ENCODE data around the gene MRPS15. TPM values are rescaled to one million over a fixed set of nuclear protein-coding genes. Genes with fewer than 3 reads are reported as not detected.
"Not testable (repeated sequence)": the region's sequence is repeated elsewhere in the genome, so short reads cannot be mapped to it uniquely, and the experiment has no call there.

Gene MRPS15
- total RNA-seq, 1 donor: 23.7 TPM

DNA sequence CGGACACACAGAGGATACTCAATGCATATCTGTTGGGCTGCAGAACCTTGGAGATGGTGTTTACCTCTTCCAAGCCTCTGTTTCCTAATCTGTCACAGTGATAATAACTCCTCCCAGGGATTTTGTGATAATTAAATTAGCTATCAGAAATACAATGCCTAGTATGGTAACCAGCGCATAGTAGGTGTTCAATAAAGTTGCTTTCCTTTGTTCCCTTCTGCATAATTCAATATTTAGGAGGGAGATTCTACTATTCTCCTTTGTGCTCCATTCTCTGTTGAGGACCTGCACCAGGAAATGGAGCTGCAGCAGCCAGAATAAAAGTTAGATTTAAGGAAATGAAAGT is 21.9 kb upstream of the MRPS15 start:
- no peak for DNase-seq (ENCODE audit: low read depth in 2 of 3, low spot score in 2 of 3)

DNA sequence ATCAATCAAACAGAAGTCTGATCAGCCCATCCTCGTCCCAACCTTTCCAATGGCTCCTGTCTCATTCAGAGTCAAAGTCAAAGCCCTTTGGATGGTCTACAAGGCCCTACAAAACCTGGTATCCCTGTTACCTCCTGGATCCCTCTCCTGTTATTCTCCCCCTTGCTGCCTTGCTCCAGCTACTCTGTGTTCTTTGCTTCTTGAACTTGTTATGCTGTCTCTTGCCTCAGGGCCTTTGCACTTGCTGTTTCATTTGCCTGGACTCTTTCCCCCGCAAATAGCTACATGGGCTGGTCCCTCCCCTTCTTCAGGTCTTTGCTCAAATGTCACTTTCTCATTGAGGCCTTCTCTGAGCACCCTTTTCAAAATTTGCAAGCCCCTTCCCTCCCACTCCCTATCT is 19.9 kb upstream of the MRPS15 start:
- DNase-seq (ENCODE audit: low read depth in 2 of 3, low spot score in 2 of 3): no peak

DNA sequence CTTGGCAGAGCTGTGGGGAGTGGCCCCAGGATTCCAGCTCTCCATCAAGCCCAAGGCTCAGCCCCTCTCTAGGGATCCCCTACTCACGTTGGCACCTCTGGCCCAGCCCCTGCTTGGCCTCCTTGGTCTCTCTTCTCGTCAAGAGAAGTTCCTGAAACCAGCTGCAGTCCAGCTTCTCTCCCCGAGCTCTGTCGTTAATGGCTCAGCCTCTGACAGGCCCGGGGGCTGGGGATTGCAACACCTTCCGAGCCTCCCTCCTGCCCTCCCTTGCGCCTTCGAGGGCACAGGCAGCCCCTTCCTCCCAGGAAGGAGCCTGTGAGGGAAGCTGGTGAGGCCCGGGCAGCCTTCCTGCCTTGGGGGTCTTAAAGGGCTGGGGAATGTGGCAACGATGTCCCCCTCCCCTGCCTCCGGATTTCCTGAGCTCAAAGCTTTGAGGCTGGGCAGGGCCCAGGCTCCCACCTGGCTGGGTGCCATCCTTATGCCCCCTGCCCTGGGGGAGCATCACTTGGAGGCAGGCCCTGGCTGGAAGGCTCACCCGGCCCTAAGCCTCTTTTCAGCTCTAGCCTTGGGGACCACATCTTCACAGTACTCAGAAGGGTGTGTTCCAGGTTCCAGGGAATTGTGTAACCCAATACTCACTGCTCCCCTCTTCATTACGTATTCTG is 18.7 kb upstream of the MRPS15 start, which contains the start of gene CSF3R:
Gene CSF3R, minus strand, starts transcription at position 190 of the 665 bp plus-strand sequence. CDS start 3,417 bp downstream, outside the sequence.
- peak in 2 of 3 donors; percentile 50 to 73 for DNase-seq (ENCODE audit: low read depth in 2 of 3, low spot score in 2 of 3)

DNA sequence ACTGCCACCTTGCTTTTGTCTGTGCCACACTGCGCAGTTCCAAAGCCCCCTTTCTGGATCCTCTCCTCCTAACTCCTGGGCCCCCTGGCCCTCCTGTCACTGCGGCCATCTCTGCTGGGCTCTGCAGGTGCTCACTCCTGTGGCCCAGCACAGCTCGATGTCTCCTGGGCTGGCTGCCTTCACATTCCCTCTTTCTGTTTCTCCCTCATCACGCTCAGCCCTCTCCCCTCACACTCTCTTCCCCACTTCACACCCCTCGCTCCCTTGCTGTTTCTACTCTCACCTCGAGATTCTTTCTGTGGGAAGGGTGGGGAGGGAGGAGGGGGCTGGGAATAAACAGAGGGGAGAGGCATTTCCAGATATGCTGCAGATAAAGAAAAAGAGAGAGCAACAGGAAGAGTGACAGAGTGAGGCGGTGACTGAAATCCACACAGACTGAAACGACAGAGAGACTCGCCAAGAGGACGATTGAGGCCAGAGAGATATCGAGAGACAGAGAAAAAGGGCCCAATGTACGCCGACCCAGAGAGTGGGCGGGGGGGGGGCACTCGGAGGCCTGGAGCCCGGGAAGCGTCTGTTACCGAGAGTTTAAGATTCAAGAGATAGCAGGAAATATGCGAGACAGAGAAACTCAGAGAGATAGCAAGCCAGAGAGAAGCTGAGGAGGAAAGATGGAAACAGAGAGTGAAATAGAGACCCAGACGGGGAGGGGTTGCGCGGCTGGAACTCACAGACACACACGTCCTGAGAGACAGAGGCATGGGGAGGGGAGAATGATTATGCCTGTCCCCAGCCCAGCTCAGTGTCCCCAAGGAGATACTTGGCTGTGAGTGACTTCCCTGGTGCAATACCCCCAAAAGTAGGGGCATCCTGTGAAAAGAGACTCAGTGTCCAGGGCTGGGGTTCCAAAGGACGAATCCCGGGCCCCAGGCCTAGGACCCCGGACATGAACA is 17.9 kb upstream of the MRPS15 start:
- DNase-seq (ENCODE audit: low read depth in 2 of 3, low spot score in 2 of 3): peak in 1 of 3 donors; percentile 11

DNA sequence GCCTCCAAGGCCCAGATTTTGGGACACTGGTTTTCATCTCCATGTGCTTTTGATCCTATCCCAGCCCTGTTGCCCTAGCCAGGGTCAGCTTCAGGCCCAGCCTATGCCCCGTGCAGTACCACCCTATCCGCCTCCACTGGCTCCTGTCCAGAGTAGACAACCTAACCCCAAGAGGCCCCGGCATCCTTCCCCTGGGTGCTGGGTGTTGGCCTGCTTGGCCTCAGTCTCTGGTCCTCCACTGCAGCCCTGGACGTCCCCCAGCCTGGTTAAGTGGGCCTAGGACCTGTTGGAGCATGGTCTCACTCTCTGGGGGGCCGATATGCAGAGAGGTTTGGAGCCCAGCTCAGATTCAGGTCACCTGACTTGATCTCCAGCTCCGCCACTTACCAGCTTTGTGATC is 16.9 kb upstream of the MRPS15 start:
- DNase-seq (ENCODE audit: low read depth in 2 of 3, low spot score in 2 of 3): no peak

DNA sequence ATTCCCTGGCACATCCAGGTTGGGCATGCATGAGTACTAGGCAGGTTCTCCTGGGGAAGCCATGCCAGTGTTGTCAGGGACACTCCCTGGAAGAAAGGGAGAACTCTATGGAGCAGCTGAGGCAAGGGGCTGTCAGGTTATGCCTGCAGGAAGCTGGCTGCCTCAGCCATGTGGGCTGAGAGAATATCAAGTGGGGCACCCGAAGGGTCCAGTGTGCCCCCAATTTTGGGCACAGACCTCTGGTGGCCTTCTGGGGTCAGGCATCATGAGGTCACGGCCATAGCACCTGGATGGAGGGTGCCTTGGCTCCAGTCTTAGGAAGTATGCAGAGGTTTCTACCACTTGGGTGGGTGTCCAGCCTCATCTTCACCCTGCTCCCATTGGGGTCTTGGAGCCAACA is 16.0 kb upstream of the MRPS15 start:
- no peak for DNase-seq (ENCODE audit: low read depth in 2 of 3, low spot score in 2 of 3)

DNA sequence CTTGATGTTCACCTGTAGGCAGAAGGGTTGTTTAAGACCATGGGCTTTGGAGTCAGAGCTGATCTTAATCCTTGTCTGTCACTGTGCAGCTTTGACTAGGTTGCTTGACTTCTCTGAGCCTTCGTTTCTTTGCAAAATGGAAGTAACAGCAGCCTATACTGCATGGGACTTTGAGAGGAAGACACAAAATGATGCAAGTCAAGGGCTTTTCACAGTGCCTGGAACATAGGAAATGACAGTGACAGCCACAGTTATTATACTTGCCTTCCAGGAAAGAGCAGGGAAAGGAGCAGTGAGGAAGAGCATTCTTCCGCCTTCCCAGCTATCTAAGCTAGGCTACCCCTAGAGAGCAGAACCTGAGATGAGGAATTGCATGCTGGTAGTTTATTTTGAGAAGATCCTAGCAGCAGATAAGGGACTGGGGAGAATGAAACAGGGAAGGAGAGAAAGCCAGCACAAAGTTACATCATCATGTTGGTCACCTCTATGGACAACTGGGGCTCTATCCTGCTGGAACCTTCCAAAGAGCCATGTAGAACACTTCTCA is 15.4 kb upstream of the MRPS15 start:
- DNase-seq (ENCODE audit: low read depth in 2 of 3, low spot score in 2 of 3): no peak

DNA sequence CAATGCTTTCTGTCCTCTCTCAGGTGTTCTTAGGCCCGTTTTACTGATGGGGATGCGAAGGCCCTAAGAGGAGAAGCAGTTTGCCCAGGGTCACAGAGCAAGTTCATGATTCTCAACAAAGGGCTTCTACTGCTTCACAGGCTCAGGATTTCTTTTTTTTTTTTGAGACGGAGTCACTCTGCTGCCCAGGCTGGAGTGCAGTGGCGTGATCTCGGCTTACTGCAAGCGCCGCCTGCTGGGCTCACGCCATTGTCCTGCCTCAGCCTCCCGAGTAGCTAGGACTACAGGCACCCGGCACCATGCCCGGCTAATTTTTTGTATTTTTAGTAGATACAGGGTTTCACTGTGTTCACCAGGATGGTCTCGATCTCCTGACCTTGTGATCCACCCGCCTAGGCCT is 13.4 kb upstream of the MRPS15 start:
- DNase-seq (ENCODE audit: low read depth in 2 of 3, low spot score in 2 of 3): not testable (repeated sequence)

DNA sequence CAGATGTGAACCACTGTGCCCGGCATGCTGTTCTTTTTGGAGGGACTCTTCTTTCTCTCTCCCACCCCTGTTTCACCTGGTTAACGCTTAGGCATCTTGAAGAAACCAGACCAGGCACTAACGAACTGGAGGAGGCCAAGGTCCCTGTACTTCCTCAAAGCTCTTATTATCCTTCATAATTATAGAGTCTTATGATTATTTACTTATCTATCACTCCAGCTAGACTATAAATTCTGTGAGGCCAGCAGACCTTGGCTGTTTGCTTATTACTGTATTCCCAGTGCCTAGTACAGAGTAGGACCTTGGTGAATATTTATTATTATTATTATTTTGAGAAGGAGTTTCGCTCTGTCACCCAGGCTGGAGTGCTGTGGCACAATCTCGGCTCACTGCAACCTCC is 12.8 kb upstream of the MRPS15 start:
- no peak for DNase-seq (ENCODE audit: low read depth in 2 of 3, low spot score in 2 of 3)

DNA sequence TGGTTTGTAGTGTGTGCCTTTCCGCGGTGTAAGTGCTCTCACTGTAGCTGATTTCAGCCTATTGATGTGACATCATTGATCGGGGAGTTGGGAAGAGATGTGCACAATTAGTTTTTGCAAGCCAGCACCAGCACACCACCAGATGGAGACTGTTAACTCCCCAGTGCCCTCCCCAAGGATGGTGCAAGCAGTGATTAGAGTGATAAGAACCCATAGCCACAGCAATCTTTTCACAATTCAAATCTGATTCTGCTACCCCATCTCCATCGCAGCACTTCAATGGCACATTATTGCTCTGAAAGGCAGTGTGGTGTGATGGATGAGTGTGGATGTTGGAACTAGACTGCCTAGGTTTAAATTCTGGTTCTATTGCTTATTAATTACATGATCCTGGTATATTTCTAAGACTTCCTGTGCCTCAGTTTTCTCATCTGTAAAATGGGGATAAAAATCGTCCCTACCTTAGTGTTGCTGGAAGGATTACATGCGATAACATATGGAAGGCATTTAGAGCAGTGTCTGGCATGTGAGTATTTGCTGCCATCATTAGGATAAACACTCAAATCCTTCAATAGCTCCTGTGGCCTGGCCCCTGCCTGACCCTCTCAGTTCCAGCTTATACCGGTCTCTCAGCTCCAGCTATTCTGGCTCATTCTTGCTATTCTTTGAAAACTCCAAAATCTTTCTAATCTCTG is 11.9 kb upstream of the MRPS15 start:
- no peak for DNase-seq (ENCODE audit: low read depth in 2 of 3, low spot score in 2 of 3)

DNA sequence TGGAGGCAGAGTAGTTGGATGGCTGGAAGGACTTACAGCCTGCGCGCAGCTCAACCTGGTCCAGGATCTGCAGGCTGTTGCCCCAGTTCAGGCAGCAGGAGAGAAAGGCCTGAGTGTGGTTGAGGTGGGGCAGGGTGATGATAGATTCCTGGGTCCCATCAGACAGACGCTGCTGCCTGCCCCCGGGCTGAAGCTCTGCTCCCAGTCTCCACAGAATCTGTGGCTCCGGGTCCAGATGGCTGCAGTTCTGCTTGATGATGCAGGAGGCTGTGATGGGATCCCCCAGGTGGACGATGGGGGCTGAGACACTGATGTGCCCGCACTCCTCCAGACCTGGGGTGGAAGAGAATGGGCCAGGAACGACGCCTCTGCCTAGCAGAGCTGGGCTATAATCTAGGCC is 11.2 kb upstream of the MRPS15 start:
- DNase-seq (ENCODE audit: low read depth in 2 of 3, low spot score in 2 of 3): no peak

DNA sequence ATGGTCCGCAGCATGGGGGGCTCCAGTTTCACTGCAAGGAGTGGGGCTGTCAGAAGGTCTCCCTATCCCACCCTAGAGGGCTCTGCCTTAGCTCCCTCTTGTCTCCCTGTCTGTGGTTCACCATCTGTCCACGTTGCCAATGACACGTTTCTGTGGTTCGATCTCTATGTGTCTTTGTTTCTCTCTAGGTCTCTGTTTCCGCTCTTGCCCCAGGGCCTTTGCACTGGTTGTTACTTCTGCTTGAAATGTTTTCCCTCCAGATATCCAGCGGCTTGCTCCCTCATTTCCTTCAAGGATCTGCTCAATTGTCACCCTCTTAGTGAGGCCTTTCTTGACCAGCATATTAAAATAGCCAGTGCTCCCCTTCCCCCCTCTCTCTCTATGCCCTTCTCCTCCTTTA is 8.5 kb upstream of the MRPS15 start:
- DNase-seq (ENCODE audit: low read depth in 2 of 3, low spot score in 2 of 3): no peak

DNA sequence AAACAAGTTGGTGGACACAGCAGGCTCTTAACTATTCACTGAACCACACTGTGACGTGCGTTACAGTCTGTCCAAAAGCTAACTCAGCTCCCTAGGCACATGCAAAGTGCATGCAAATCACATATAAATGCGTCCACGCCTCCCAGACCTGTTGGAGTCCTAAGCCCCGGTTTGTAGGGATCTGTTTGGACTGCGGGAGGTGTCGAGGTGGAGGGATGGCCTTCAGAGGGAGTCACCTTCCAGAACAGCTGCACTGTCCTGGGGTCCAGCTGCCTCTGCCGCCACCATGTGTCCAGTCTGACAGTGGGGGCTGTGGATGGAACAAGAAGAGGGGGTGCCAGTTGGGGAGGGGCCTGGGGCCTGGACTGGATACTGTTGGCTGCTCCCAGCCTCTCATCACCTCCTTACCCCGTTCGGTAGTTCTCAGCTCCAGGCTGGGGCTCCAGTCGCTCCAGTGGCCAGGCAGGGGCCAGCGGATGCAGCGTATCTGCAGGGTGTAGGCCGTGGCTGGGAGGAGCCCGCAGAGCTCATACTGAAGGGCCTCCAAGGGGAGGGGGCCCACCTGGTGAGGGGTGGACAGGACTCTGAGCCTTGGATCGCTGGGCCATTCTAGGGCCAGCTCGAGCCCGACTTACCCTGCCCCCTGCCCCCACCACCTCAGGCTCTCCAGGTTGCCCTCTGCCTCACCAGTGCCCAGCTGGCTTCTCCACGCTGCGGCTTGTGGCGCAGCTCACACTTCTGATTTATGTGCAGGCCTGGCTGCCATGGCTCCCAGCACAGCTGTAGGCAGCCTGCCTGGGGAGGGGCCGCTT is 7.9 kb upstream of the MRPS15 start:
- DNase-seq (ENCODE audit: low read depth in 2 of 3, low spot score in 2 of 3): no peak

DNA sequence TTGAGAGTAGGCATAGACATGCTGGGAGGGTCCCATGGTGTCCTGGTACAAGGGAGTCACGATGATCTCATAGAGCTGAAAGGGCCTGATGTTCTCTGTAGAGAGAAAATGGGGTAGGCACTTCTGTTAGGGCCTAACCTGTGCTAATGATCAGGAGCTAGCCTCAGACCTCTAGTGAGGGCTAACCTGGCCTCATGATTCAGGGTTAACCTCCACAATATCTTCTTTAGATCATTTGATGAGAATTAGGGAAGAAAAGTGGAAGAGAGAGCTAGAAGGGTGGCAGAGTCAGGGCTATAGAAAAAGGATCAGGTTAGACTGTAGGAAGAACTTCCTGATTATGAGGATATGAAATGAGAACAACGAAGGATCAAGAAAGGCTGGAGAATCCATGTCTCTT is 5.0 kb upstream of the MRPS15 start:
- no peak for DNase-seq (ENCODE audit: low read depth in 2 of 3, low spot score in 2 of 3)

DNA sequence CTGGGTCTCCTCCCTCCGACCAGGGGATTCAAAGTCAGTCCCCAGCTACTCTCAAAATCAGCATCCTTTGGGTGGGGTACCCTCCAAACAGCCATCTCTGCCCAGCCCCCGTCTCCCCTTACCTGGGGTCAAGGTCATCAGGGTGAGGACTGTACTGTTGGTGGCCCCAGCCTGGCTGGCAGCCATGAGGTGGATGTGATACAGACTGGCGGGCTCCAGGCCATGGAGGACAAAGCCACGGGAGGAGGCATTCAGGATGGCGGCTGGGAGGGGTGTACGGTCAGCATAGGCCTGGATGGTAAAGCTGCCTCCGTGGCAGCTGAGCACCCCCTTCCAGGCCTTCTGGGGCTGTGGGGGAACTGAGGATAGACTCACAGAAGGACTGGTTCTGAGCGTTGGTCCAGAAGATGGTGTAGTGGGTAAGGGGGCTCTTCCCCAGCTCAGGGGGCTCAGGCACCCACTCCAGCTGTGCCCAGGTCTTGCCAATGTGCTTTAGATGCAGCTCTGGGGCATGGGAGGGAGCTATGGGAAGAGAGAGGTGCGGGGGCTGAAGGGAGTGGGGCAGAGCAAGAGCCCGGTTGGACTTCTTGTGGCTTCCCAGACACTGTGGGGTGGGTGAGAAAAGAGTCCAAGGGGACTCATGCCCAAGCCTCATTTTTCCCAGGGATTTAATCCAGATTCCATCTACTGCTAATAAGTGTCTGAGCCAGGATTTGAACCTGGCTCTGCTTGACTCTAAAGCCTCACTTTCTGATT is 3.7 kb upstream of the MRPS15 start:
- DNase-seq (ENCODE audit: low read depth in 2 of 3, low spot score in 2 of 3): no peak

DNA sequence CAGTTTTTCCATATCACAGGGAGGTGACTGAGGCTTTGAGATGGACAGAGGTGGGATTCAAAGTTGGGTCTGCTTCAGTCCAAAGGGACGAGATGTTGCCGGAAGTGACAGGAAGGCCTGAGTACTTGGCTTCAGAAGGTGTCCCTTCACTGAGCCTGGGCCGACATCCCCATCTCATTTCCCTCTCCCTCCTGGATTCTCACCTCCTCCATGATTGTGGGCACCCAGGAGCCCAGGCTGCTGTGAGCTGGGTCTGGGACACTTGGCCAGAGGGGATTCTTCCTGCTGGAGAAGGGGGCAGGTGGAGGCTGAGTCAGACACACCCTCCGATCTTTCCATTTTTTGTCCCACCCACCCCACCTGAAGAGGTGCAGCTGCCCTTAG is 2.8 kb upstream of the MRPS15 start:
- DNase-seq (ENCODE audit: low read depth in 2 of 3, low spot score in 2 of 3): no peak

DNA sequence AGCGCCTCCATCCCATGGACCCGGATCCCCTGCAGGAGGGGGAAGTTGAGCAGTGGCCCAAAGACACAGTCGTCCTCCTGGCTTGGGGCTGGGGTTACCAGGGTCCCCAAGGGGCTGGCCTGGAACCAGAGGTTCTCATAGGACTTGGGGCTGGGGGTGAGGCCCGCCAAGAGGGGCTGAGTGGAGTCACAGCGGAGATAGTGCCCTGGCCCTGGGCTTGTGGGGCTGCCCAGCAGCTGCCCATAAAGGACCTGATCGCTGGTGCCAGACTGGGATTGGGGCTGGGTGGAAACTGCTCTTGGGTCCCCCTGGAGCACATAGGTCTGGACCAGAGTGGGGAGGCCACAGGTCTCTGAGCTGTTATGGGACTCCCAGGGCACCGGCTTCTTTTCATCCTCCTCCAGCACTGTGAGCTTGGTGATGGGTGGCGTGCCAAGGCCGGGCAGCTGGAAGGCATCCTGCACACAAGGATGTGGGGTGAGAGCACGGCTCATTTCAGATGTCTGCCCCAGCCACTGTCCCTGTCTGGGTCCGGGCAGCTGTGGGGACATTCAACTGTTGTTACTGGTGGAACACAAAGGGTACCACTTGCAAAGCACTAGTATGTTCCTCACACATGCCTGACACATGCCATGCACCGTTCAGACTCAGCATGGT is 2.3 kb upstream of the MRPS15 start:
- DNase-seq (ENCODE audit: low read depth in 2 of 3, low spot score in 2 of 3): no peak

DNA sequence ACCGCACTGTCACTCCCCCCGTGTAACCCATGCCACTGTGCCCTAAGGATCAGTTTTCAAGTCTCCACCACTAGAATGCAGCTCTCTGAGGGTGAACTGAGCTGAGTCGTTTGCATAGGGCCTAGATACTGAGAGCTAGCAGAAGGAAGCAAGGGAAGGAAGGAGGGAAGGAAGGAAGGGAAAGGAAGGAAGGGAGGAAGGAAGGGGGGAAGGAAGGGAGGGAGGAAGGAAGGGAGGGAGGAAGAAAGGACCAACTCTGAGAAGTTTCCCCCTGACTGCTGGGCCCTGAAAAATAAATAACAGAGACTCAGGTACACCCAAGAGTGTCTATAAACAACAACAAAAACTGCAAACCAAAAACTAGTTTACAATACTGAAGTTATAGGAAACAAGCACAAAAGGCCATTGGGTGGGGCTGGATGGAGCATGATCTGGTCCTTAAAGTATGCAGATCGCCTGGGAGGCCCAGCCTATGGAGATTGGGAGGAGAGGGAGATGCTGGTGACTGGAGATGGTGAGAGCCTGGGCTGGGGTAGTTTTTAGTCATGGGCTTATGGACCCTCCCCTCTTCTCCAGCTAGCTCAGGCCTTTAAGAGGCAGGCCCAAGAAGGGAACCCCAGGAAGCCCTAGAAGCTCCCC is 1.7 kb upstream of the MRPS15 start:
- no peak for DNase-seq (ENCODE audit: low read depth in 2 of 3, low spot score in 2 of 3)

All from hematopoietic multipotent progenitor cell (in vitro differentiated cells).